GM19328 (cell line): ENCODE data around the gene DNAJC1.
"Not testable (repeated sequence)": the region's sequence is repeated elsewhere in the genome, so short reads cannot be mapped to it uniquely, and the experiment has no call there.

Experiments used
- ATAC-seq: cut with Tn5 transposase; IDR thresholded peaks from one replicate; pipeline ENCODE4 v1.9.1; 2021; ENCODE audit warnings: mild to moderate bottlenecking, moderate library complexity; ENCODE audit not compliant: unreplicated experiment

The DNAJC1 gene

DNA sequence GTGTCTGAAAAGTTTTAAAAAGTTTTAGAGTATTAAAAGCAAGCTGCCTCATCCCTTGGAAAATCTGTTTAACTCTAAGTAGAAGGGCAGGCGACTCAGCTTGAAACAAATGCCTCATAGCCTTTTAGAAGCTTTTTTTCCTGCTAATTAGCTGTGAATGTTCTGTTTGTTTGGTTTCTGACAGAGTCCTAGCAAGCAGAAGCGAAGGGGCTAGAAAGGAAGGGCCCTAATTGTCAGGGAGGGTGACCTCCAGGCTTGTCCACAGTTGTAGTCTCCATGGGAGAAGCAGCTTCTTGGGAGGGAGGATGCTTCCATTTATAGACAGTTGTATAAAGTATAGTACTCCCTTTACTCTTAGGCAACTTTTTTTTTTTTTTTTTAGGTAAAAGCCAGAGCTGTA, 90.9 kb downstream of the DNAJC1 start:
- no peak for ATAC-seq

DNA sequence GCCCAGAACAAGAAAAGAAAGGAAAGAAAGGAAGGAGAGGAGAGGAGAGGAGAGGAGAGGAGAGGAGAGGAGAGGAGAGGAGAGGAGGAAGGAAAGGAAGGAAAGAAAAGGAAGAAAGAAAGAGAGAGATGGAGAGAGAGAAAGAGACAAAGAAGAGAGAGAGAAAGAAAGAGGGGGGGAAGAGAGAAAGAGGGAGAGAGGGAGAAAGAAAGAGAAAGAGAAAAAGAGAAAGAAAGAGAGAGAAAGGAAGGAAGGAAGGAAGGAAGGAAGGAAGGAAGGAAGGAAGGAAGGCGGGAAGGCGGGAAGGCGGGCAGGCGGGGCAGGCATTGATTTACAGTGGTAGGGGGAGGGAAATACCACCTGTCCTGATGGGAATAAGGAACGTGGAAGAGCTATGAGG, 92.7 kb downstream of the DNAJC1 start:
- no peak for ATAC-seq

DNA sequence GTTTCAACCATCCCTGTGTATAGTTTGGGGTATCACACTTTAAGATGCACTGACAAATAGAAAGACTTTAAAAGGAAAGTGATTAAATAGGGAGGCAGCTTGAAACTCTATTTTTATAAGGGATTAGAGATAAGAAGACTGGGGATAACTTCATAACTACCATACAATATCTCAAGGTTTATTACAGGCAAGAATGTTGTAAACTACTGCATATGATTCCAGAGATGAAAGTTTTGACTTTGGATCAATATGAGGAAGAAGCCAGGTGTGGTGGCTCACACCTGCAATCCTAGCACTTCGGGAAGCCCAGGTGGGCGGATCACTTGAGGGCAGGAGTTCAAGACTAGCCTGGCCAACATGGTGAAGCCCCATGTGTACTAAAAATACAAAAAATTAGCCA, 96.1 kb downstream of the DNAJC1 start:
- no peak for ATAC-seq

DNA sequence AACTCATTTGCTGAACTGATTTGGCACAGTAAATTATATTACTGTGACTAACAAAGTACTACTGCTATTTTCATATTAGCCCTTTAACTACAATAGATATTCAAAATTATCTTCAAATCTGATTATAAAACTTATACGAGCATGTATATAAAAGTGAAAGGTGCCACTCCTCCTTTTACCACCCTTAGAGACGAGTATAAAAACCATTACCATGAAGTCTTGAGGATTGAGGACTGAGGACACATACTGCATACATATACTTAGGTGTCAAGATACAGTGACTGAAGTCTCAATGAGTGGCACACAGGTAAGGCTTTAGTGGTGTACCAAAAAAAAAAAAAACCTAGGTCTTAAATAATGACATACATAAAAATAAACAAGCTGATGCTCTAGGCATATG, 98.6 kb downstream of the DNAJC1 start:
- no peak for ATAC-seq

DNA sequence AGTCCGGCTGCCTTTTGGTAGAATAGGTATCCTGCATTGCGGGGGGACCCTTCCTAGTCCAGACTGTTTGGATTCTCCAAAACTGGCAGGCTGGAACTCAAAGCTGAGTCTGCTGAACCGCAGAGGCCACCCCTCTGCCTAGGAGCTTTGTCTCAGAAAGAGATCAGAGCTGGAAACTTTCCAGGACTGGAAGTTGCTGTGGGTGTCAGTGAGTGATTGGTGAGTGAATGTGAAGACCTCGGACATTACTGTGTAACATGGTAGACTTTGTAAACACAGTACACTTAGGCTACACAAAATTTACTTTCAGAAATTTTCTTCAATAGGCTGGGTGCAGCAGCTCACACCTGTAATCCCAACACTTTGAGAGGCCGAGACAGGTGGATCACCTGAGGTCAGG, 103.8 kb downstream of the DNAJC1 start:
- ATAC-seq = no peak

DNA sequence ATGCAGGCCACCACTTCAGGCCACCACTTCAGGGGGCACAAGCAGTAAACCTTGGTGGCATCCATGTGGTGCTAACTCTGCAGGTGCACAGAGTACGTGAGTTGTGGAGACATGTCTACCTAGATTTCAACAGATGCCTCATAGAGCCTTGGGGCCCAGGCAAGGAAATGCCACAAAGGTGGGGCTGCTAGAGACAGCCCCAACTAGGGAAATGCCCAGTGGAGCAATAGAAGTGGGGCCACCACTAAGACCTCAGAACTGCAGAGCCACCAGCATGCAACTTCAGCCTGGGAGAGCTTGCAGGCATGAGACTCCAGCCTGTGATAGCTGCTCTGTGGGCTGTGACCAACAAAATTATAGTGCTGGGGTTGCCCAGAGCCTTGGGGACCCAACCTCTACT, 107.6 kb downstream of the DNAJC1 start:
- ATAC-seq = no peak

DNA sequence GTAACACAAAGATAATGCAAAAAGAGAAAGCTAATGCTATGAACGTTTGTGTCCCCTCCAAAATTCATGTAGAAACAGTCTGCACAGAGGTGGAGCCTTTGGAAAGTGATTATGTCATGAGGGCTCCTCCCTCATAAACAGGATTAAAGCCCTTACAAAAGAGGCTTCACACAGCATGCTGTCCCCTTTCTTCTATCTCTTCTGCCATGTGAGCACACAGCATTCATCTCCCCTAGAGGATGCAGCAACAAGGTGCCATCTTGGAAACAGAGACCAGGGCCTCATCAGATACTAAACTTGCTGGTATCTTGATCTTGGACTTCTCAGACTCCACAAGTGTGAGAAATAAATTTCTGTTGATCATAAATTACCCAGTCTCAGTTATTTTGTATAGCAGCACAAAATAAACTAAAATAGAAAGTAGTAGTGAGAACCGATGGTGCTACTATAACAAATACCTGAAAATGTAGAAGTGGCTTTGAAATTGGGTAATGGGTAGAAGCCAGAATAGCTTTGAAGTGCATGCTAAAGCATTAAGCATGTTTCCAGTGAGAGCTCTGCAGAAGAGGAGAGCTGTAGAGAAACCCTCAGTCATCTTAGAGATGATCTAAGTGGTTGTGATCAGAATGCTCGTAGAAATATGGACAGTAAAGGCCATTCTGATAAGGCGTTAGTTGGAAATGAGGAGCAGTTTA, 108.7 kb downstream of the DNAJC1 start:
- ATAC-seq = no peak

DNA sequence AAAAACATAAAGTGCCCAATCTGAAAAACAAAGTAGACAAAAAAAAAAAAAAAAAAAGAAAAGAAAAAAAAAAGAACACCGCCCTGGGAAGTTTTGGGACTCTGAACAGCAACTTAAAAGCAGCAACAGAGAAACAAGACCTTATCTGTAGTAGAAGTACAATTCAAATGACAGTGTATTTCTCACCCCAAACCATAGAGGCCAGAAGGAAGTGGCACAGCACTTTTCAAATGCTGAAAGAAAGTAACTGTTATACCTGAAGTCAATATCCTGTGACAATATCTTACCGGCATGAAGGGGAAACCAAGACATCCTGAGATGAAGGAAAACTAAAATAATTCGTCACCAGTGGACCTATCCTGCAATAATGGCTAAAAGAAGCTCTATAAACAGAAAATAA, 112.1 kb downstream of the DNAJC1 start:
- ATAC-seq = no peak

DNA sequence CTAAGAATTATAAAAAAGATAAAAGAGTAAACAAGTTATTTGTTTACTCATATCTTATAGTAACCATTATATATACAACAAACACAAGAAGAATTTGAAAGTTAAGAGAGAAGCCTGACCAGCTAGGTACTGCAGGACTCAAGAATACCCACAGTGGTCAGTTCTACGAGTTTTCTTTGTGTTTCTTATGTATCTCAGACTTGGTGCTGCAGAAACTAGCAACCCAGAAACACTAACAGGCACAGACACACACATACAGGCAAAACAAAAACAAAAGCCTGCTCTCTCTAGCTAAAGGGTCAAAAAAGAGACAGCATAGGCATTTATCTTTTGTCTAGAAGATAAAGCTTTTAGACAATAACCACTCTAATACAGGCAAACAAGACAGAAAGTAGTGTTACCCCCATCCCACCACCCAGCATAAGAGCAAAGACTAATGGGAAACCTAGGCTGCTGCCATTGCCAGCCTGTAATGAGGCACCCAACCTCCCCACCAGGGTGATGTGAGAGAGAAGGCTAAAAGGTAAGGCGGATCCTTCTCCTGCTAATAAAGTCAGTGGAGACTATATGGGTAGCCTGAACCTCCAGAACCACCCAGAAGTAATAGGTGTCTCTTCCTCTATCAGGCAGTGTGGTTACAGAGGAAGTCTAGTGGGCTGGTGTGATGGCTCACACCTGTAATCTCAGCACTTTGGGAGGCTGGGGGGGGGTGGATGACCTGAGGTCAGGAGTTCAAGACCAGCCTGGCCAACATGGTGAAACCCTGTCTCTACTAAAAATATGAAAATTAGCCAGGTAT, 113.9 kb downstream of the DNAJC1 start:
- ATAC-seq = no peak

DNA sequence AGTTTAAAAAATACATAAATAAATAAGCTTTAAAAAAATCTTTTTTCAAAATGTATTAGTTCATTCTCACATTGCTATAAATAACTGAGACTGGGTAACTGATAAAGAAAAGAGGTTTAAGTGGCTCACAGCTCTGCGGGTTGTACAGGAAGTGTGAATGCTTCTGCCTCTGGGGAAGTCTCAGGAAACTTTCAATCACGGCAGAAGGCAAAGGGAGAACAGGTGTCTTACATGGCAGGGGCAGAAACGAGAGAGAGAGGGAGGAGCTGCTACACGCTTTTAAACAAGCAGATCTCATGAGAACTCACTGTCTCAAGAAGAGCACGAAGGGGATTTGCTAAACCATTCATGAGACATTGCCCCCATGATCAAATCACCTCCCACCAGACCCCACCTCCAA, 114.6 kb downstream of the DNAJC1 start:
- ATAC-seq = peak; percentile 97

DNA sequence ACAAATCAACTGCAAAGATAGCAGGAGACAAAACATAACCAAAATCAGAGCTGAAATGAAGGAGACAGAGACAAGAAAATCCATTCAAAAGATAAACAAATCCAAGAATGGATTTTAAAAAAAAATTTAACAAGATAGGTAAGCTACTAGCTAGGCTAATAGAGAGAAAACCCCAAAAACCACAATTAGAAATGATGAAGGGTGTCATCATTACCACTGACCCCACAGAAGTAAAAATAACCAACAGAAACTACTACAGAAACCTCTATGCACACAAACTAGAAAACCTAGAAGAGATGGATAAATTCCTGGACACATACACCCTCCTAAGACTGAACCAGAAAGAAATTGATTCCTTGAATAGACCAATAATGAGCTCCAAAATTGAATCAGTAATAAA, 117.6 kb downstream of the DNAJC1 start:
- ATAC-seq = no peak

DNA sequence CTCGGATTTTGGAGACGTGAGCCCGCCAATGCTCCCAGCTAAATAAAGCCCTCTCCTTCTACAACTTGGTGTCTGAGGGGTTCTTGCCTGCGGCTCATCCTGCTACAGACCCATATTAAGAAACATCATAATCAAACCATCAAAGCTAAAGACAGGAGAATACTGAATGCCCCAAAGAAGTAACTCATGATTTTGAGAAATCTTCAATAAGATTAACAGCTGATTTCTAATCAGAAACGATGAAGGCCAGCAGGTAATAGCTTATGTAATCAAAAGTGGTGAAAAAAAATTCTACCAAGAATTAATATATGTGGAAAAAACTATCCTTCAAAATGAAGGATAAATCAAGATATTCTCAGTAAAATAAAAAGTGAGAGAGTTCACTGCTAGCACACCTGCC, 130.3 kb downstream of the DNAJC1 start:
- no peak for ATAC-seq

DNA sequence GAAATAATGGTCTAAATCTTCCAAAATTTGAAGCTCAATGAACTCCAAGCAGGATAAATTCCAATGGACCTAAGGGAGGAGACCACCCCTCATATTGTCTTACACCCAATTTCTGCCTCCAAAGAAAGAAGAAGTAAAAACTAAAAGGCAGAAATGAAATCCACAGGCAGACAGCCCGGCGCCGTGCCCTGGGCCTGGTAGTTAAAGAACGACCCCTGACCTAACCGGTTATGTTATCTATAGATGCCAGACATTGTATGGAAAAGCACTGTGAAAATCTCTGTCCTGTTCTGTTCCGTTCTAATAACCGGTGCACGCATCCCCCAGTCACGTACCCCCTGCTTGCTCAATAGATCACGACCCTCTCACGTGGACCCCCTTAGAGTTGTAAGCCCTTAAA, 130.8 kb downstream of the DNAJC1 start:
- not testable (repeated sequence) for ATAC-seq

DNA sequence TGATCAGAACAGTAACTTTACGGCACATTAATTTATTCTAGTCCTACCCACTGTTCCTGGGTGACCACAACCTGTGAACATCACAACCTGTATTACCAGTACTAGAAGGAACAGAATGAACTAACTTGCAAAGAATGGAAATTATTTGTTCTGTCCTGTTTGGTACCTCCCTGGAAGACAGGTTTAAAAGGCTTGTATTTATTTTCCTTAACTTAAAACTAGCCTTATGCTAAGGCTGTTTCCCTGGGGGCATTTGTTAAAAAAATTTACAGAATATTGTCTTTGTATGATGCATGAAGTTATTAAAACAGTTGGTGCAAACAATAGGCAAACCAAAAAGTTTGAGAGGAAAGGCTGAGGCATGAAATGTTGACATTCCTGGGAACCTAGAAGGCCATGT, 132.7 kb downstream of the DNAJC1 start:
- ATAC-seq = no peak

DNA sequence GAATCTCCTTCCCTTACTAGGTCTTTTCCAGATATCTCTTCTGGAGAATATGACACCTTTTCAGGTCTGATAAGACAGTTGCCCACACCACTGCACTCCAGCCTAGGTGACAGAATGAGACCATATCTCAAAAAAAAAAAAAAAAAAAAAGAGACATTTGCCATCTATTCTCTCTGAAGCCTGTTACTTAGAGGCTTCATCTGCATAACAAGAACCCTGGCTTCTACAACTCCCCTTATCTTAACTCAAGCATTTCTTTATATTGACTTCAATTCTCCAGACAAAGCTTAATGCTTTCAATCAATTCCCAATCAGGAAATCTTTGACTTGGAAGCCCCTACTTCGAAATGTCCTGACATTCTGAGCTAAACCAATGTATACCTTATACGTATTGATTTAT, 134.4 kb downstream of the DNAJC1 start:
- ATAC-seq = not testable (repeated sequence)

DNA sequence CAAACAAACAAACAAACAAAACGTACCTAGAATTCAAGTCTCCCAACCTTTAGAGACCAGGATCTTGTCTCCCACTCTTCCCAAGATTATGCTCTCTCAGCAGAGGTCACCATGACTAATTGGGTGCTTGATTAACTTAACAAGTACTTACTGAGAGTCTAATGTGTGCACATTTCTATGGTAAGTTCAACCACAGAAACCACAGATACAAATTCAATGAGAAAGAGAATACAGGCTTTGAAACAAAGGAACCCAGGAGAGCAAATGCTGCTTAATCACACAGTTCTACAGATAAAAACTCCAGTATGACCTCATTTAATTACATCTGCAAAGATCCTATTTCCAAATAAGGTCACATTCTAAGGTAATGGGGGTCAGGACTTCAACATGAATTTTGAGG, 142.8 kb downstream of the DNAJC1 start:
- no peak for ATAC-seq

DNA sequence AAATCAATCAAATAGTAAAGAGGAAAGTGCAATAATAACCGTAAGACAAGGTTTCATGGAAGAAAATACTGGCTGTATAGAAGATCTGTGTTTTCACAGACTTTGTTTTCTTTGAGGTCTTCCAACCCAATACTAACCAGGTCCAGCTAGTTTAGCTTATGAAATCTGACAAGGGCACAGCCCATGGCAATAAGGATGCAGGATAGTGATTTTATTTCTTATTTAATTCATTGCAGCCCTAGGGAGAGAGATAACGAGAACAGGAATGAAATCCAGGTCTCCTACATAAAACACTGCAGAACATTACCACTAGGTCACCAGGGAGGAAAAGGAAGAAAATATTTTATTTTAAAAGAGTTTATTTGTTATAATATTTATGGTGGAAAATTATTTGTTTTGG, 145.1 kb downstream of the DNAJC1 start:
- ATAC-seq = no peak

DNA sequence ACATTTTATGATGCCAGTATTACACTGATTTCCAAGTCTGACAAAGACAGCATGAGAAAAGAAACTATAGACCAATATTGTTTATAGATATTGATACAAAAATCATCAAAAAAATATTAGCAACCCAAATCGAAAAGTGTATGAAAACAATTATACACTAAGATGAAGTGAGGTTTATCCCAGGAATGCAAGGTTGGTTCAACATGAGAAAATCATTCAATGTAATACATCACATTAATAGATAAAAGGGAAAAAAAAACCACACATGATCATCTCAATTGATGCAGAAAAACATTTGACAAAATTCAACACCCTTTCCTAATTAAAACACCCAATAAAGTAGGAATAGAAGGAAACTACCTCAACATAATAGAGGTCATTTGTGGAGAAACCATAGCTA, 153.9 kb downstream of the DNAJC1 start:
- no peak for ATAC-seq

DNA sequence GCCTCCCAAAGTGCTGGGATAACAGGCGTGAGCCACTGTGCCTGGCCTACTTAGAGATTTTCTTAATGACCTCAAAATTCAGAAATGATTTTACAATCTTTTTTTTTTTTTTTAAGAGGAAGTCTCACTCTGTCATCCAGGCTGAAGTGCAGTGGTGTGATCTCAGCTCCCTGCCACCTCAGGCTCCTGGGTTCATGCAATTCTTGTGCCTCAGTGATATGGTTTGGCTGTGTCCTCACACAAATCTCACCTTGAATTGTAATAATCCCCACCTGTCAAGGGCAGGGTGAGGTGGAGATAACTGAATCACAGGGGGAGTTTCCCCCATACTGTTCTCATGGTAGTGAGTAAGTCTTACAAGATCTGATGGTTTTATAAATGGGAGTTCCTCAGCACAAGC, 159.9 kb downstream of the DNAJC1 start:
- ATAC-seq = no peak

DNA sequence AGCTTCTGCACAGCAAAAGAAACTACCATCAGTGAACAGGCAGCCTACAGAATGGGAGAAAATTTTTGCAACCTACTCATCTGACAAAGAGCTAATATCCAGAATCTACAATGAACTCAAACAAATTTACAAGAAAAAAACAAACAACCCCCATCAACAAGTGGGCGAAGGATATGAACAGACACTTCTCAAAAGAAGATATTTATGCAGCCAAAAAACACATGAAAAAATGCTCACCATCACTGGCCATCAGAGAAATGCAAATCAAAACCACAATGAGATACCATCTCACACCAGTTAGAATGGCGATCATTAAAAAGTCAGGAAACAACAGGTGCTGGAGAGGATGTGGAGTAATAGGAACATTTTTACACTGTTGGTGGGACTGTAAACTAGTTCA, 162.3 kb downstream of the DNAJC1 start:
- ATAC-seq = not testable (repeated sequence)

DNA sequence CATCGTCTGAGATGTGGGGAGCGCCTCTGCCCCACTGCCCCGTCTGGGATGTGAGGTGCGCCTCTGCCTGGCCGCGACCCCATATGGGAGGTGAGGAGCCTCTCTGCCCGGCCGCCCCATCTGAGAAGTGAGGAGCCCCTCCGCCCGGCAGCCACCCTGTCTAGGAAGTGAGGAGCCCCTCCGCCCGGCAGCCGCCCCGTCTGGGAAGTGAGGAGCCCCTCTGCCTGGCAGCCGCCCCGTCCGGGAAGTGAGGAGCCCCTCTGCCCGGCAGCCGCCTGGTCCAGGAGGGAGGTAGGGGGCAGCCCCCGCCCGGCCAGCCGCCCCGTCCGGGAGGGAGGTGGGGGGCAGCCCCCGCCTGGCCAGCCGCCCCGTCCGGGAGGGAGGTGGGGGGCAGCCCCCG, 166.0 kb downstream of the DNAJC1 start:
- not testable (repeated sequence) for ATAC-seq

DNA sequence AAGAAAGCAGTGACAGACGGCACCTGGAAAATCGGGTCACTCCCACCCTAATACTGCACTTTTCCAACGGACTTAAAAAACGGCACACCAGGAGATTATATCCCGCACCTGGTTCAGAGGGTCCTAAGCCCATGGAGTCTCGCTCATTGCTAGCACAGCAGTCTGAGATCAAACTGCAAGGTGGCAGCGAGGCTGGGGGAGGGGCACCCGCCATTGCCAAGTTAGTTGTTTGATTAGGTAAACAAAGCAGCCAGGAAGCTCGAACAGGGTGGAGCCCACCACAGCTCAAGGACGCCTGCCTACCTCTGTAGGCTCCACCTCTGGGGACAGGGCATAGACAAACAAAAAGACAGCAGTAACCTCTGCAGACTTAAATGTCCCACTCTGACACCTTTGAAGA, 169.0 kb downstream of the DNAJC1 start:
- not testable (repeated sequence) for ATAC-seq

DNA sequence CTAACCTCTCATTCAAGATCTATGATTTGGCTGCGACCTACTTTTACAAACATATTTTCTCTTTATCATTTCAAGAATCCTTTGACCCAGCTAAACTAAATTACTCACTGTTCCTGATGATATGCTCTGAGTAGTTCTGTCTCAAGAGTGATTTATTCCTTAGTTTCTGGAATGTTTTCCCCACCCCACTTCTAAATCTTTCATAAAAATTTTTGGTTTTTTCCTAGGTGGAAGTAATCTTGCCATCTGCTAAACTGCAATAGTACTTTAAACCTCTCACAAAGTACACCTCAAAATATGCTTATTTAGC, 170.8 kb downstream of the DNAJC1 start:
- no peak for ATAC-seq
